DND-41 (cell line): ENCODE results near the gene MAST4.

Experiments used
- CTCF ChIP-seq: IDR thresholded peaks from 2 replicates; pipeline ENCODE4 v1.5.1; 2012; ENCODE audit warnings: borderline replicate concordance, low read length, moderate library complexity, mild to moderate bottlenecking; ENCODE audit not compliant: poor library complexity, severe bottlenecking; ENCODE audit errors: extremely low read depth
- EZH2 ChIP-seq: IDR thresholded peaks from 3 replicates; pipeline ENCODE4 v1.6.1; 2012; ENCODE audit warnings: borderline replicate concordance, low read depth, mild to moderate bottlenecking, moderate library complexity, low read length, inconsistent platforms; ENCODE audit not compliant: severe bottlenecking

DNA sequence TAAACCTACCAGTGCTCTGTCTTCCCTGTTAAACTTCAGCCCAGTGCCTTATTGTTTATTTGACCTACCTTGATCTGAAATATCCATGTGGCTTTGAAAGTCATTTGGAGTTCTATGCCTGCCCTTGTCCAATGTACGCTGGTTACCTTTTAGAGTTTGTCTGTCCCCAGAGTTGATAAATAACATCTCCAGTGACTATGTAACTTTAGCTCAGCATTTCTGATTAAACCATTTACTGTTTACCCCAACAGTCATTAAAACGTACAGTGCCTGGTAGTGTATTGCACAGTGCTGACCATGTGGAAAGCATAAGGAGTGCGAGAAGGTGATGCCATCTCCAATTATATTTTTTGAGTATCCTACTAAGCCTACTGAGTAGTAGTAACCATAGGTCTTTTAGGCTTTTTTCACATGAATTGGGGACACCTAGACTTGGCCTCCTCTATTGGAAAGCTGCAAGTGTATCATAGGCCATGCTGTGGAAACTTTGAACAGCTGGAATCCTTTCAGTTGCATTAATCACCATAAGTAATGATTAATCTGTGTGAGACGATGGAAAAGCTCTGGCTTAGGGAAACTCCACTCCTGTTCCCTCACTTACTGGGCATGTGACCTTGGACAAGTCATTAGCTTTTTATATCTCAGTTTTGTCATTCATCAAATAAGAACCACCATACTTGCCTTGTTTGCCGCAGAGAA lies 93.5 kb downstream of the MAST4 start:
- TF ChIP-seq CTCF (no peak), EZH2 (no peak)
